Measurements from ENCODE around the gene PRTN3. TPM values are rescaled to one million over a fixed set of nuclear protein-coding genes. Genes with fewer than 3 reads are reported as not detected.
A peak's percentile ranks its signal among the peaks of the same experiment; 100 is the strongest.

Gene PRTN3
- total RNA-seq, 1 donor from 2014 or later, result not detected

DNA sequence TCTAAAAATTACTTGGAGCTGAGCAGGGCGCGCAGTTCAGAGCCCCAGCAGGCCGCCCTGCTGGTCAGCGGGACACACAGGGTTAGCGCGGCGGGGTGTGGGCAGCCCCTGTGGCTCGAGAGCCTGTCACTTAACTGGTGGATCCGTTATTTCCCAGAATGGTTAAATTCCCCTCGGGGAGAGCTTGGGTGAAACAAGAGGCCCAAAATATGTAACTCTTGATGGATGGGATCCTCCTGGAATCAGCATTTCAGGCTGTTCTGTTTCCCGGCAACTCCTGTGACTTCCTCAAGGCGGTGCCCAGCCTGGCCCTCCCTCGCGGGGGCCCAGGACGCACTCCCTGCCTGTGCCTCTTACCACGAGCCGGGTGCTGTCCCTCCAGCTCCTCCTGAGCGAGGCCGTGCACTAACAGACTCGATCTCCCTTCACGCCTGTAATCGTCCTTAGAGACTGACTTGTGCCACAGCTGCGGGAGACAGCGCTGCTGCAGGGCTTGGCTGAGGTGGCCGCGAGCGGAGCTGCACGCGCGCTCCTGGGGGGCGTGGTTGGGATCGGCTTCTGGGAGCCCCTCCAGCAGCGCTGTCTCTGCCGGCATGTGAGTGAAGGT lies 33.9 kb upstream of the PRTN3 start:
- TF ChIP-seq, protein P1, sequence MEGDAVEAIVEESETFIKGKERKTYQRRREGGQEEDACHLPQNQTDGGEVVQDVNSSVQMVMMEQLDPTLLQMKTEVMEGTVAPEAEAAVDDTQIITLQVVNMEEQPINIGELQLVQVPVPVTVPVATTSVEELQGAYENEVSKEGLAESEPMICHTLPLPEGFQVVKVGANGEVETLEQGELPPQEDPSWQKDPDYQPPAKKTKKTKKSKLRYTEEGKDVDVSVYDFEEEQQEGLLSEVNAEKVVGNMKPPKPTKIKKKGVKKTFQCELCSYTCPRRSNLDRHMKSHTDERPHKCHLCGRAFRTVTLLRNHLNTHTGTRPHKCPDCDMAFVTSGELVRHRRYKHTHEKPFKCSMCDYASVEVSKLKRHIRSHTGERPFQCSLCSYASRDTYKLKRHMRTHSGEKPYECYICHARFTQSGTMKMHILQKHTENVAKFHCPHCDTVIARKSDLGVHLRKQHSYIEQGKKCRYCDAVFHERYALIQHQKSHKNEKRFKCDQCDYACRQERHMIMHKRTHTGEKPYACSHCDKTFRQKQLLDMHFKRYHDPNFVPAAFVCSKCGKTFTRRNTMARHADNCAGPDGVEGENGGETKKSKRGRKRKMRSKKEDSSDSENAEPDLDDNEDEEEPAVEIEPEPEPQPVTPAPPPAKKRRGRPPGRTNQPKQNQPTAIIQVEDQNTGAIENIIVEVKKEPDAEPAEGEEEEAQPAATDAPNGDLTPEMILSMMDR (IDR thresholded peaks at IDR 0.05), result no peak
- POLR2A ChIA-PET, result interaction anchor here (0.5 kb wide), 1 partner anchor 239 kb away, joined by 3 read pairs; no protein-coding TSS in a partner anchor
- CTCF ChIA-PET, result no interaction called here
- Mint-ChIP-seq H3K27ac (no peak overlapping the region), H3K9me3 (no peaks in the 10 kb centered on the region), H3K4me1 (peaks cover 6% of the 10 kb centered on the region), H3K36me3 (ENCODE audit: low read depth) (peaks cover 65% of the 10 kb centered on the region), H3K27me3 (no peaks in the 10 kb centered on the region), H3K4me3 (no peak overlapping the region)
- intact Hi-C loops (cut with micrococcal nuclease), result no loop called here
- ATAC-seq (ENCODE audit: low read depth), result no peak
- no peak for DNase-seq

GRCh38 chr19:807627-808422 lies 33.0 kb upstream of the PRTN3 start:
- H3K36me3 Mint-ChIP-seq (ENCODE audit: low read depth), result peaks cover 64% of the 10 kb centered on the region
- H3K27ac Mint-ChIP-seq, result peak overlapping the region; percentile 1
- H3K9me3 Mint-ChIP-seq, result no peaks in the 10 kb centered on the region
- DNase-seq (no peak), ATAC-seq (ENCODE audit: low read depth) (no peak)
- no peak overlapping the region for H3K4me3 Mint-ChIP-seq
- ChIA-PET CTCF (no interaction called here), POLR2A (interaction anchor here (0.5 to 1.4 kb wide), 3 partner anchors 9 to 240 kb away, joined by 3 to 5 read pairs (median 3); no protein-coding TSS in a partner anchor)
- TF ChIP-seq, protein P1 (IDR thresholded peaks at IDR 0.05), result no peak
- intact Hi-C loops (cut with micrococcal nuclease), result no loop called here
- H3K4me1 Mint-ChIP-seq, result no peaks in the 10 kb centered on the region
- no peaks in the 10 kb centered on the region for H3K27me3 Mint-ChIP-seq

DNA sequence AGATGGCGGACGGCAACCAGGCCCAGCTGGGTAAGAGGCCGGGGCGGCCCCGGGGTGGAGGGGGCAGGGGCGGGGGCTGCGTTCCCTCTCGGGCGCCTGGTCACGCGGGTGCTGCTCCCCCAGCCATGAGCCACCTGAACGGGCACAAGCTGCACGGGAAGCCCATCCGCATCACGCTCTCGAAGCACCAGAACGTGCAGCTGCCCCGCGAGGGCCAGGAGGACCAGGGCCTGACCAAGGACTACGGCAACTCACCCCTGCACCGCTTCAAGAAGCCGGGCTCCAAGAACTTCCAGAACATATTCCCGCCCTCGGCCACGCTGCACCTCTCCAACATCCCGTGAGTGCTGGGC lies 32.4 kb upstream of the PRTN3 start:
- DNase-seq (no peak), ATAC-seq (ENCODE audit: low read depth) (no peak)
- no peaks in the 10 kb centered on the region for H3K27me3 Mint-ChIP-seq
- H3K9me3 Mint-ChIP-seq, result no peaks in the 10 kb centered on the region
- POLR2A ChIA-PET, result interaction anchor here (0.6 to 1.4 kb wide), 2 partner anchors 9 to 108 kb away, joined by 3 to 5 read pairs; no protein-coding TSS in a partner anchor
- peaks cover 63% of the 10 kb centered on the region for H3K36me3 Mint-ChIP-seq (ENCODE audit: low read depth)
- intact Hi-C loops (cut with micrococcal nuclease), result no loop called here
- H3K4me1 Mint-ChIP-seq, result no peaks in the 10 kb centered on the region
- TF ChIP-seq, protein P1 (IDR thresholded peaks at IDR 0.05), result no peak
- H3K4me3 Mint-ChIP-seq, result no peak overlapping the region
- H3K27ac Mint-ChIP-seq, result no peak overlapping the region
- CTCF ChIA-PET, result no interaction called here

DNA sequence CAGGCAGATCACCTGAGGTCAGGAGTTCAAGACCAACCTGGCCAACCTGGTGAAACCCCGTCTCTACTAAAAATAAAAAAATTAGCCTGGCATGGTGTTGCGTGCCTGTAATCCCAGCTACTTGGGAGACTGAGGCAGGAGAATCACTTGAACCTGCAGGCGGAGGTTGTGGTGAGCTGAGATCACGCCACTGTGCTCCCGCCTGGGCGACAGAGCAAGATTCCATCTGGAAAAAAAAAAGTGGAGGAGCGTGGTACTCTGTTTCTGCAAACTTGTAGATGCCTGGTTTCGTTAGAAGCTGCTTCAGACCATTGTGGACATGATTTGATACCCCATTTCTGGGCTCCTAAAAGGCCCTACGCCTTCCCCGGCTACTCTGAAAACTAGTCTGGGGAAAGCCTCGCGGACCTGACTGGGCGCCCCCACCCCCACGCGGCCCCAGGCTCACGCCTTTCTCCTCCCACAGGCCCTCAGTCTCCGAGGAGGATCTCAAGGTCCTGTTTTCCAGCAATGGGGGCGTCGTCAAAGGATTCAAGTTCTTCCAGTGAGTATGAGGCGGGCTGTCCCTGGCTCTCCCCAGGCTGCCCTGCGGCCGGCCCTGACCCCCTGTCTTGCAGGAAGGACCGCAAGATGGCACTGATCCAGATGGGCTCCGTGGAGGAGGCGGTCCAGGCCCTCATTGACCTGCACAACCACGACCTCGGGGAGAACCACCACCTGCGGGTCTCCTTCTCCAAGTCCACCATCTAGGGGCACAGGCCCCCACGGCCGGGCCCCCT lies 30.5 kb upstream of the PRTN3 start:
- CTCF ChIA-PET, result no interaction called here
- Mint-ChIP-seq H3K27me3 (no peaks in the 10 kb centered on the region), H3K27ac (no peak overlapping the region), H3K4me3 (no peak overlapping the region), H3K4me1 (no peaks in the 10 kb centered on the region), H3K36me3 (ENCODE audit: low read depth) (peaks cover 59% of the 10 kb centered on the region), H3K9me3 (no peaks in the 10 kb centered on the region)
- intact Hi-C loops (cut with micrococcal nuclease), result no loop called here
- TF ChIP-seq, protein P1 (IDR thresholded peaks at IDR 0.05), result no peak
- POLR2A ChIA-PET, result no interaction called here
- ATAC-seq (ENCODE audit: low read depth) (no peak), DNase-seq (no peak)
